Peyer's patch (tissue), 4 donors: Measurements from ENCODE around the gene VPS13C.

ENCODE experiments used
- CTCF ChIP-seq, 6 experiments: fragments of 450-650 bp in 4 of 6; fragments of 200-600 bp in 2 of 6; sonication (generic) in 1 of 6; IDR thresholded peaks; one replicate each; pipeline ENCODE4 v1.5.1; 2017 to 2019; ENCODE audit warnings: antibody characterized with exemption in 6 of 6, mild to moderate bottlenecking in 3 of 6, moderate library complexity in 1 of 6
- POLR2A ChIP-seq, 2 donors: fragments of 450-650 bp; IDR thresholded peaks; one replicate each; pipeline ENCODE4 v1.5.1; 2017; ENCODE audit warnings: antibody characterized with exemption in 2 of 2, mild to moderate bottlenecking in 2 of 2, moderate library complexity in 2 of 2

- TF ChIP-seq CTCF (IDR thresholded peaks at IDR 0.05) (no peak), POLR2A (IDR thresholded peaks at IDR 0.05) (no peak)
Measured at GRCh38 chr15:62075595-62076277, 15.5 kb upstream of the VPS13C start.
